GM12878 (cell line): Measurements from ENCODE around the gene CNTNAP2. TPM values are rescaled to one million over a fixed set of nuclear protein-coding genes. Genes with fewer than 3 reads are reported as not detected.

ENCODE experiments used
- ATAC-seq: fragments of 200-7000 bp; cut with Tn5 transposase; 3 replicates; pipeline ENCODE4 v1.9.1; 2020; ENCODE audit warnings: mild to moderate bottlenecking, moderate library complexity
- BruUV-seq: library from RNA; stranded (reverse); fragments of 400-500 nt; replicated peaks from 2 replicates; lab custom pipeline; 2021; lab: Mats Ljungman, UMichigan
- CTCF ChIA-PET: fragments of 300-600 bp; sonication (Branson Sonifier 250); formaldehyde crosslinking; extraction: SDS; loops from one replicate; lab custom pipeline; 2021; ENCODE audit warnings: inconsistent platforms; lab: Yijun Ruan, JAX
- POLR2A ChIA-PET: fragments of 350-600 bp; formaldehyde crosslinking; extraction: SDS; loops from one replicate; lab custom pipeline; 2021; ENCODE audit warnings: inconsistent platforms; lab: Charles Lee
- RAD21 ChIA-PET: fragments of 300-600 bp; sonication (Branson Sonifier 250); formaldehyde crosslinking; loops from one replicate; lab custom pipeline; 2023; ENCODE audit warnings: antibody characterized with exemption; ENCODE audit not compliant: unreplicated experiment; lab: Charles Lee
- SMC1A ChIA-PET: fragments of 300-600 bp; sonication (Branson Sonifier 250); formaldehyde crosslinking; loops from one replicate; lab custom pipeline; 2023; ENCODE audit not compliant: unreplicated experiment, uncharacterized antibody; lab: Charles Lee
- DNase-seq: peaks from one replicate; pipeline ENCODE4 v3.0.0-alpha.2; 2011; ENCODE audit warnings: low read depth, low spot score
- FAIRE-seq: peaks from 3 replicates; lab custom pipeline; 2011; peaks lifted over from hg19 to GRCh38; lab: Jason Lieb, UNC
- H2AFZ ChIP-seq: 2 replicates; pipeline ENCODE4 v1.6.0; 2011; ENCODE audit warnings: low read depth, low read length, control low read depth; ENCODE audit not compliant: control insufficient read depth
- H3K27ac ChIP-seq: 2 replicates; pipeline ENCODE4 v1.5.1; 2011; ENCODE audit warnings: control low read depth; ENCODE audit not compliant: control insufficient read depth, insufficient read depth
- H3K27me3 ChIP-seq, 2 experiments: replicated peaks in 1 of 2; 2 replicates each; pipeline versions ENCODE4 v1.6.0 to v1.6.1; 2011; ENCODE audit warnings: low read length in 1 of 2; ENCODE audit not compliant: control insufficient read depth in 2 of 2, insufficient read depth in 2 of 2
- H3K36me3 ChIP-seq, 2 experiments: 2 replicates each; pipeline ENCODE4 v1.5.1; 2011; ENCODE audit warnings: low read length in 1 of 2; ENCODE audit not compliant: control insufficient read depth in 2 of 2, insufficient read depth in 2 of 2
- H3K4me1 ChIP-seq: 2 replicates; pipeline ENCODE4 v1.6.1; 2011; ENCODE audit warnings: mild to moderate bottlenecking, low read length, moderate library complexity, mixed read lengths; ENCODE audit not compliant: control insufficient read depth, insufficient read depth
- H3K4me2 ChIP-seq: 2 replicates; pipeline ENCODE4 v1.6.0; 2011; ENCODE audit warnings: control low read depth; ENCODE audit not compliant: control insufficient read depth, insufficient read depth
- H3K4me3 ChIP-seq: fragments of 200-600 bp; sonication (generic); 2 replicates; pipeline ENCODE4 v1.5.1; 2016
- H3K79me2 ChIP-seq: 2 replicates; pipeline ENCODE4 v1.6.0; 2011; ENCODE audit warnings: low read length; ENCODE audit not compliant: control insufficient read depth, insufficient read depth
- H3K9ac ChIP-seq: 2 replicates; pipeline ENCODE4 v1.8.0; 2011; ENCODE audit warnings: low read length, control low read depth, mixed read lengths; ENCODE audit not compliant: control insufficient read depth, insufficient read depth
- H3K9me3 ChIP-seq: replicated peaks from 3 replicates; pipeline ENCODE4 v1.5.1; 2011; ENCODE audit warnings: mild to moderate bottlenecking, low read length; ENCODE audit not compliant: control insufficient read depth, insufficient read depth
- H4K20me1 ChIP-seq: 2 replicates; pipeline ENCODE4 v1.6.0; 2011; ENCODE audit not compliant: control insufficient read depth, insufficient read depth
- CBX5 ChIP-seq: sonication (generic); IDR thresholded peaks from 2 replicates; pipeline ENCODE4 v1.6.1; 2016; ENCODE audit warnings: low read depth, moderate library complexity, mild to moderate bottlenecking, inconsistent platforms
- GABPA ChIP-seq: IDR thresholded peaks from 2 replicates; pipeline ENCODE4 v1.6.1; 2014; ENCODE audit warnings: antibody characterized with exemption, low read depth, mild to moderate bottlenecking, inconsistent platforms
- JUNB ChIP-seq: IDR thresholded peaks from 2 replicates; pipeline ENCODE4 v1.6.1; 2016; ENCODE audit warnings: antibody characterized with exemption, mild to moderate bottlenecking
- MEF2A ChIP-seq: IDR thresholded peaks from 2 replicates; pipeline ENCODE4 v1.6.1; 2011; ENCODE audit warnings: low read depth, mild to moderate bottlenecking, low read length, moderate library complexity; ENCODE audit not compliant: insufficient read depth
- NFIC ChIP-seq: IDR thresholded peaks from 2 replicates; pipeline ENCODE4 v1.6.1; 2012; ENCODE audit warnings: low read depth, mild to moderate bottlenecking, inconsistent platforms, low read length, moderate library complexity
- NR2C2 ChIP-seq: IDR thresholded peaks from 2 replicates; pipeline ENCODE4 v1.6.1; 2011; ENCODE audit warnings: borderline replicate concordance, low read depth; ENCODE audit not compliant: control insufficient read depth, insufficient read length
- RUNX3 ChIP-seq: IDR thresholded peaks from 2 replicates; pipeline ENCODE4 v1.6.1; 2012; ENCODE audit warnings: low read length, inconsistent platforms
- WGBS: methylation state at CpG from one replicate; pipeline ENCODE4 v1.1.6; 2016; ENCODE audit warnings: low lambda C conversion rate; ENCODE audit not compliant: insufficient replicate concordance, insufficient coverage; ENCODE audit errors: missing lambda C conversion rate; 5-methylcytosine and 5-hydroxymethylcytosine counted together
- in situ Hi-C: fragments of 300-500 bp; cut with MboI; formaldehyde crosslinking; loops from 9 replicates; pipeline ENCODE4 v1.14.3; 2018; ENCODE audit warnings: mixed read lengths
- intact Hi-C: fragments of 100-400 bp; cut with micrococcal nuclease; formaldehyde crosslinking; loops from one replicate; pipeline ENCODE4 v1.14.2; 2022; ENCODE audit not compliant: unreplicated experiment
- polyA plus RNA-seq, 11 experiments: library from polyadenylated mRNA; depleted of rRNA in 4 of 11; unstranded in 6 of 11; stranded (reverse) in 5 of 11; fragments of >200 nt; fragmentation: Nextera tagmentation in 4 of 11; fragmentation: Illumina TruSeq in 1 of 11; extraction: Ambion mirVana in 4 of 11; extraction: Trizol in 1 of 11; gene quantifications; 1 replicate in 1 of 11; 2 replicates in 10 of 11; pipeline versions ENCODE4 v1.2.1 to v1.2.3, GENCODE V29; 2011 to 2016; ENCODE audit warnings: inconsistent platforms in 2 of 11, missing spikeins in 2 of 11, low read depth in 1 of 11
- total RNA-seq, 4 experiments: library from RNA; depleted of rRNA in 3 of 4; stranded (reverse); fragments of >200 nt in 3 of 4; fragmentation: Illumina TruSeq in 1 of 4; extraction: Trizol in 1 of 4; gene quantifications; 2 replicates each; pipeline versions ENCODE4 v1.2.1 to v1.2.3, GENCODE V29; 2013 to 2021
- TF ChIP-seq, protein P1 (sequence below): IDR thresholded peaks from 2 replicates; pipeline ENCODE4 v1.6.1; 2012; ENCODE audit warnings: low read length, inconsistent platforms

Gene CNTNAP2
- total and polyA plus RNA-seq, 10 of the 15 experiments (the other 5 are each of a cell fraction or from before 2014, with no cell fraction given) = 0.03 to 0.08 (median 0.03) TPM; not detected in 7

DNA sequence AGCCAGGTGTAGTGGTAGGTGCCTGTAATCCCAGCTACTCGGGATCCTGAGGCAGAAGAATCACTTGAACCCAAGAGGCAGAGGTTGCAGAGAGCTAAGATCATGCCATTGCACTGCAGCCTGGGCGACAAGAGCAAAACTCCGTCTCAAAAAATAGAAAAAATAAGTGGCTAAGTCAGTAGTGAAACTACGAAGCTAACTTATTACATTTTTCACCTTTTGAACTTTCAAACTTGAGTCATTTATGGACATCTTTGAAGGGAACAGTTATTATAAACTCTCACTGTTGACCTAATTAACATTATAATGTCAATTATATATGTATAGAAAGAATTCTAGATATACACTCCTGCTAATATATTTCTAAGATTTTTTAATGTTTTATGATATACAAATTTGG, 1932.5 kb downstream of the CNTNAP2 start:
- ATAC-seq = no peak

More for the DNA sequence above, 1932.5 kb downstream of the CNTNAP2 start:
- intact Hi-C loops (no loop called here), in situ Hi-C loops (no loop called here)
- 2% methylated on average over 4 of the region's 4 CpGs for WGBS
- no peaks in the 10 kb centered on the region for H3K27me3 ChIP-seq
- no peaks in the 10 kb centered on the region for H4K20me1 ChIP-seq
- POLR2A ChIA-PET = no interaction called here
- H3K9ac ChIP-seq = no peak overlapping the region
- peak; percentile 30 for TF ChIP-seq RUNX3
- 0 out of 2 replicates have a peak, but pooled peaks have one; percentile 29 for TF ChIP-seq MEF2A
- TF ChIP-seq, protein P1, sequence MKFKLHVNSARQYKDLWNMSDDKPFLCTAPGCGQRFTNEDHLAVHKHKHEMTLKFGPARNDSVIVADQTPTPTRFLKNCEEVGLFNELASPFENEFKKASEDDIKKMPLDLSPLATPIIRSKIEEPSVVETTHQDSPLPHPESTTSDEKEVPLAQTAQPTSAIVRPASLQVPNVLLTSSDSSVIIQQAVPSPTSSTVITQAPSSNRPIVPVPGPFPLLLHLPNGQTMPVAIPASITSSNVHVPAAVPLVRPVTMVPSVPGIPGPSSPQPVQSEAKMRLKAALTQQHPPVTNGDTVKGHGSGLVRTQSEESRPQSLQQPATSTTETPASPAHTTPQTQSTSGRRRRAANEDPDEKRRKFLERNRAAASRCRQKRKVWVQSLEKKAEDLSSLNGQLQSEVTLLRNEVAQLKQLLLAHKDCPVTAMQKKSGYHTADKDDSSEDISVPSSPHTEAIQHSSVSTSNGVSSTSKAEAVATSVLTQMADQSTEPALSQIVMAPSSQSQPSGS = peak; percentile 38; the same call in 1 of the 2 replicates
- no peak for TF ChIP-seq NR2C2
- peak; percentile 87; the same call in 1 of the 2 replicates for TF ChIP-seq CBX5
- TF ChIP-seq GABPA = no peak
- peak; percentile 73 for TF ChIP-seq JUNB
- peak; percentile 58 for TF ChIP-seq NFIC
- CTCF ChIA-PET = no interaction called here
- peaks cover 3% of the 10 kb centered on the region; the same call in 1 of the 3 replicates for H3K9me3 ChIP-seq
- no peaks in the 10 kb centered on the region; the same call in 1 of the 2 replicates for H3K4me1 ChIP-seq
- FAIRE-seq = peak; percentile 66
- no peak overlapping the region for H3K4me2 ChIP-seq
- H3K4me3 ChIP-seq = no peak overlapping the region
- DNase-seq = no peak
- SMC1A ChIA-PET = interaction anchor here (1.5 kb wide), 1 partner anchor 11 kb away, joined by 3 read pairs; no protein-coding TSS in a partner anchor
- BruUV-seq = no TSS peak
- no peaks in the 10 kb centered on the region for H3K36me3 ChIP-seq
- no peak overlapping the region for H2AFZ ChIP-seq
- H3K79me2 ChIP-seq = no peaks in the 10 kb centered on the region
- RAD21 ChIA-PET = no interaction called here
- no peak overlapping the region for H3K27ac ChIP-seq
